Measurements from ENCODE around the gene ZNF687.
"Not testable (repeated sequence)": the region's sequence is repeated elsewhere in the genome, so short reads cannot be mapped to it uniquely, and the experiment has no call there.

The ZNF687 gene

GRCh38 chr1:151281969-151282882 lies at the start of gene ZNF687:
Gene ZNF687 (plus strand): TSS chr1:151282299. CDS start chr1:151286292, 3,993 bp downstream.
- DNase-seq: peak; percentile 99

DNA sequence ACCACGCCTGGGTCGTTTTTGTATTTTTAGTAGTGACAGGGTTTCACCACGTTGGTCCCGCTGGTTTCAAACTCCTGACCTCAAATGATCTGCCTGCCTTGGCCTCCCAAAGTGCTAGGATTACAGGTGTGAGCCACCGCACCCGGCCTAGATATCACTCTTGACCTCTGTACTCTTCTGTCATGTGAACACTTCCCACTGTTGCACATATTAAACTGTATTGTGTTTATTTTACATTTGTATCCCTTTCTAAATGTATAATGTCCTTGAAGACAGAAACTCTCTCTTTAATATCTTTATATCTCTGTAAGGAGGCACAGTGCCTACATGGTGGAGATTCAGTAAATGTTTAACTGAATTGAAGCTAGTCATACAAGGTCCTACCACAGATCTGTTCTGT lies 46.9 kb upstream of the ZNF687 start:
- no peak for DNase-seq

DNA sequence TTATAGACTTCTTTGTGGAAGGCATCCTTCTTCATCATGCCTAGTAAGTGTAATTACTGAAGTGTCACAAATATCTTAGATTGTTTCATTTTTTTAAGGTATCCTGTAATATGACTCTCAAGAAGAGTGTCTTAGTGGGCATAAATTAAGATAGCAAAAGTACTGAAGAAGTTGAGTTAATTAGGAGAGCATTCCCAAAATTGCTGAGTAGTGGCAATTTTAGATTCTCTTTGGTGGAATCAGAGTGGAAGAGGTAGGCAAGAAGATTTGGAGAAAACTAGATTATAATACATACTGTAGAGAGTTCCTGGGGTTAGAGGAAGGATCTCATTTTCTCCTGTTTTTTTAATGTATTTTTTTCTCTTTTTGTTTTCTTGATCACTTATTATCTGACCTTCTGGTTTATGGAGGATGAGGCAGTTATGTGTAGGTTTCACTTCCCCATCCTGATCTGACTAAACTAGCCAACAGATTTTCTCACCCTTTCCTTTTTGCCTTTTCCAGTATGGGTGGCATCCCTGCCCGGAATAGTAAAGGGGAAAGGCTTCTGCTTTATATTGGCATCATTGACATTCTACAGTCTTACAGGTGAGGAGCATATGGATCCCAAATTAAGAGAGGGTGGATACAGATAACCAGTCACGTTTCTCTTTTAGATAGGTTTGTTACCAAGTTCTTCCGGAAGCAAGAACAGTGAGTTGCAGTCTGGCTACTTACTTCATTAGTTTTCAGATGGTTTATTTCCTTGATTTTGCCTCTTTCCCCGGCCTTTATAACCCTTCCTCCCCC lies 44.2 kb upstream of the ZNF687 start:
- no peak for DNase-seq

- DNase-seq: no peak
Observed at GRCh38 chr1:151238467-151238739, 43.7 kb upstream of the ZNF687 start.

DNA sequence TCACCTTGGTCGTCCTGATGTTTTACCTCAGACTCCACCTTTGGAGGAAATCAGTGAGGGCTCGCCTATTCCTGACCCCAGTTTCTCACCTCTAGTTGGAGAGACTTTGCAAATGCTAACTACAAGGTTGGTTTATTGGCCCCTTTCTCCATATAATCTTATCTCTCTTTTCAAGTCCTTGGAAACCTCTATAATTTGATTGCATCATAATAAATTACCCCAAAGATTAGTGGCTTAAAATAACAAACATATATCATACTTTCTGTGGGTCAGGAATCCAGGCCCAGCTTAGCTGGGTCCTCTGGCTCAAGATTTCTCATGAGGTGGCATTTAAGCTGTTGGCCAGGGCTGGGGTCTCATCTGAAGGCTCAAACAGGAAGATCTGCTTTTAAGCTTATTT lies 39.7 kb upstream of the ZNF687 start:
- DNase-seq: no peak

DNA sequence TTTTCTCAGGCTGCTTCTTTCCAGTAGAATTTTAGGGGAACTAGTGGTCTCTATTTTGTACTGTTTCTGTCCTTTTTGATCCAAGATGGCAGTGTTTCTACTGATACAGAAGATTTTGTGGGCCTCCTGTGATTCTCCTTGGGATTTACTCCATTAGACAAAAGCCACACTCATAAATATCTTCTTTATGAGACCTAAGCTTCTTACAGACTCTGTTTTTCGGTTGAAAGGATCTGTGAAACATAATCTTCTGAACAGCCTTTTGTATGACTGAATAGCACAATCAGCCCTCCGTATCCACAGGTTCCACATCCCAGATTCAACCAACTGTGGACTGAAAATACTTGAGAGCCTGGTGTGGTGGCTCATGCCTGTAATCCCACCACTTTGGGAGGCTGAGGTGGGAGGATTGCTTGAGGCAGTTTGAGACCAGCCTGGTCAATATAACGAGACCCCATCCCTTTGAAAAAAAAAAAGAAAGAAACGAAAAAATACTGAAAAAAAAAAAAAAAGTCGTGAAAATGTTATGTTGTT lies 38.3 kb upstream of the ZNF687 start:
- DNase-seq: no peak

DNA sequence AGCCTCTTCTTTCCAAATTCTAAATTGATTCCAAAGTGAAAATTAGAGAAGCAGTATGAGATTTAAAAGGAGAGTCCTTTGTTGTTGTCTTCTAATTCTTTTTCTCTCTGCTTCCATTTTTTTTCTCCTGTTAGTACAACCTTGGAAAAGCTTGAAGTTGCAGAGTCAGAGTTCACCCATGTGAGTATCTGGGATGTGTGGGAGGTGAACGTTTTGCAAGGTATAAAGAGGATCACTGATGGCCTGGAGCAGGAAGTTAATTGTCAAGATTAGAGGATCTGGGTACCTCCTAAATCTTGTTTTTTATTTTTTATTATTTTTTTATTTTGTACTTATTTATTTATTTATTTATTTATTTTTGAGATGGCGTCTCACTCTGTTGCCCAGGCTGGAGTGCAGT lies 35.3 kb upstream of the ZNF687 start:
- no peak for DNase-seq

GRCh38 chr1:151251656-151252470 lies 30.2 kb upstream of the ZNF687 start:
- DNase-seq: peak; percentile 68

DNA sequence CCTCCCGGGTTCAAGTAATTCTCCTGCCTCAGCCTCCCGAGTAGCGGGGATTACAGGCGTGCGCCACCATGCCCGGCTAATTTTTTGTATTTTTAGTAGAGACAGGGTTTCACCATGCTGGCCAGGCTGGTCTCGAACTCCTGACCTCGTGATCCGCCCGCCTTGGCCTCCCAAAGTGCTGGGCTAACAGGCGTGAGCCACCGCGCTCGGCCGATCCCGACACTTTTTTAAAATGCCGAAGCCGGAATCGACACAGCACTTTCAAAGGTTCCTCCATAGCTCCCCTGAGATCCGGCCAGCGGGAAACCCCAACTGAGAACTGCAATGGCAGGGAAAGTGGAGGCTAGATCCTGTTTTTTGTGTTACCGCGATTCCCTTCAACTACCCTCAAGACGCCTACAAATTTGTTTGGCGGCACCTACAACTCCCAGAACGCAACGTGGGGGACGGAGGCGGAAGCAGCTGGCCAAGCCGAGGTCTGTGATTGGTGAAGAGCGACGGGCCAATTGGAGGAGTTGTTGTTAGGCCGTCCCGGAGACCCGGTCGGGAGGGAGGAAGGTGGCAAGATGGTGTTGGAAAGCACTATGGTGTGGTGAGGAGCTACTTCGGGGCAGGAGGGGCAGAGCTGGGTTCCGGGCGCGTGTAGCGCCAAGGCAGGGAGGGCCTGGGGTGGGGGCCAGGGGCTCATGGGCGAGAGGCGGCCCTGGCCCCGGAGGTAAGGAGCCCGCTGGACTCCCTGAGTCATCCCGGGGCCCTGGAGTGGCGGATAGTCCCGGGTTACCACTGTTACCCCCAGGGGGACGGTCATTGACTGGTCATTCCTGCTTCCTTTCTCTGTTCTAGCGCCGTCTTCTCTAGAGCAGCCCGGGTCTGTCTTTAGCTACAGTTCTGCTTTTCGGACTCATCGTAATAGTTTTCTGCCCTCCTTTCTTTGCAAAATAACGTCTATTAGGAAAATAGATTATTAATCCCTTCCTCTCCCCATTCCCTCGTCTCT lies 27.6 kb upstream of the ZNF687 start, which contains the start of gene PSMD4:
TSS of gene PSMD4 (plus strand) at position 518 of the 997 bp plus-strand sequence. CDS start at position 567, 49 bp downstream.
- peak; percentile 94 for DNase-seq

DNA sequence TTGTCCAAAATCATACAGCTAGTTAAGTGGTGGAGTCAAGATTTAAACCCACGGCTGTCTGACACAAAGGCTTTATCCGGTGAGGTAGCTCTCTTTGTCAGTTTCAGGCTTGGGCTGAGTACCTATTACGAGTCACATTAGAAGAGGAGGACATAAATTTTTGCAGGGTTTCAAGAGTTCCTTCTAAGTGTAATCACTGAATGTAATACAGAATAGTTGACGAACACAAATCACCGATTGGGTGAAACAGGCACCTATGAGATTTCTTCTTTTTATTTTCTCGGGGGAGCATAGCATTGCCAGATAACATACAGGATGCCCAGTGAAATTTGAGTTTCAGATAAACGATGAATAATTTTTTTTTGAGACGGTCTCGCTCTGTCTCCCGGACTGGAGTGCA lies 26.7 kb upstream of the ZNF687 start:
- DNase-seq: no peak

- DNase-seq: no peak
Observed at GRCh38 chr1:151259351-151259750, 22.7 kb upstream of the ZNF687 start.

- DNase-seq: no peak
Observed at GRCh38 chr1:151265446-151266236, 16.5 kb upstream of the ZNF687 start.

DNA sequence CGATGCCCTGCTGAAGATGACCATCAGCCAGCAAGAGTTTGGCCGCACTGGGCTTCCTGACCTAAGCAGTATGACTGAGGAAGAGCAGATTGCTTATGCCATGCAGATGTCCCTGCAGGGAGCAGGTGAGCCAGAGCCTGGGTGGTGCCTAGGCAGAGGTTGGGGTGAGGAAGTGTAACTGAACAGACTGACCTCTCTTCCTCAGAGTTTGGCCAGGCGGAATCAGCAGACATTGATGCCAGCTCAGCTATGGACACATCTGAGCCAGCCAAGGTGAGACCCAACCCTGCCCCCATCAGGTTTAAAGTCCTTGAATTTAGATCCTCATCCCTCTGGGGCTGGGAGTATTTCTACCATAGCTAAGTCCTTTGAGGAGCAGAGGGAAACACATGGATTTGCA lies 15.8 kb upstream of the ZNF687 start:
- no peak for DNase-seq

DNA sequence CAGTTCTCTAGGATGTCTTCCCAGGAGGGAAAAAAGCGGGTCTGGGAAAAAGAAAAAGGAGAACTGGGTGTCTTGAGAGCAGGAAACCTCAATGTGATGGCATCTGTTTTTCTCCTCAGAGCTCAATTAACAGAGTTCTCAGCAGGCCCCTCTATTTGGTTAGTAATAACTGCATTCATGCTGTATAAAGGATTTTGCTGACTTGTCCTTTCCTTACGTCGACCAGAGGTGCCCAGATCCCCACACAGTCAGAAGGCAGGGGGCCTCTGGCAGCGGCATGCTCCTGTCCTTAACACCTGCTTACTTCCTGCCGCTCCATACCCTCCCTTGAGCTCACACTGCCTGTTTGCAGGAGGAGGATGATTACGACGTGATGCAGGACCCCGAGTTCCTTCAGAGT lies 15.3 kb upstream of the ZNF687 start:
- no peak for DNase-seq

GRCh38 chr1:151267760-151268159 lies 14.3 kb upstream of the ZNF687 start:
- no peak for DNase-seq

GRCh38 chr1:151273924-151274466 lies 8.1 kb upstream of the ZNF687 start:
- DNase-seq: no peak

DNA sequence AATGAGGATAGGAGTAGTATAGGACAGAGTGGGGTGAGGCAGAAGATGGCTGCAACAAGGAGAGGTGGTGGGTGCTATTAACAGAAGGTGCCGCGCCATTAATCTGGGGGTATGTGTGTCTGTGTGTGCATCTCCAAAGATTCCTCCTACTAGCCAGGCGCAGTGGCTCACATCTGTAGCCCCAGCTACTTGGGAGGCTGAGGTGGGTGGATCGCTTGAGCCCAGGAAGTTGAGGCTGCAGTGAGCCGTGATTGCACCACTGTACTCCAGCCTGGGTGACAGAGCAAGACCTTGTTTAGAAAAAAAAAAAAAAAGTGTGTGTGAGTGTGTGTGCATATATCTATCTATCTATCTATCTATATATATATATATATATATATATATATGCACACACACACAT lies 6.8 kb upstream of the ZNF687 start:
- DNase-seq: not testable (repeated sequence)

DNA sequence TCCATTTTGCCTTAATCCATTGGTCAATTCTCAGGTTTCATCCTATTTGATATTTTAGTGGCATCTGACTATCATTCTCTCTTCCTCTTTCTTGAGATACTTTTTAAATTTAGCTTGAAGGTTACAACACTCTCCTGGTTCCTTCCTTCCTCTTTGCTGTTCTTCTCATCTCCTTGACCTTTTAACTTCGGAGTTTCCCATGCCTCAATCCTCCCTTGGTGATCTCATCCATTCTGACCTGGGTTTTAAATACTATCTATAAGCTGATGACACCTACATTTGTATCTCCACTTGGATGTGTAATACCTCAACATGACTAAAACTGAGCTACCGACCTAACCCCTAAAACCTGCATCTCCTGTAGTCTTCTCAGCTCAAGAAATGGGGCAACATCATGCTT lies 4.8 kb upstream of the ZNF687 start:
- DNase-seq: no peak

GRCh38 chr1:151281225-151281968 lies 702 bp upstream of the ZNF687 start:
- DNase-seq: peak; percentile 96

Measured in stimulated activated CD4-positive, alpha-beta T cell treated with anti-CD3 and anti-CD28 coated beads, Interleukin-4, amount 100 ng/mL, for 24 hours (primary cell).